H1 (cell line): ENCODE measurements around the gene DDX41. TPM values are rescaled to one million over a fixed set of nuclear protein-coding genes. Genes with fewer than 3 reads are reported as not detected.
A peak's percentile ranks its signal among the peaks of the same experiment; 100 is the strongest.

Source experiments
- CTCF ChIA-PET: fragments of 300-600 bp; sonication (Branson Sonifier 250); formaldehyde crosslinking; loops from one replicate; lab custom pipeline; 2021; ENCODE audit not compliant: partially characterized antibody; lab: Charles Lee
- POLR2A ChIA-PET: fragments of 300-600 bp; sonication (Branson Sonifier 250); formaldehyde crosslinking; loops from one replicate; lab custom pipeline; 2021; ENCODE audit warnings: inconsistent platforms; ENCODE audit not compliant: partially characterized antibody; lab: Charles Lee
- DNase-seq, 2 experiments: peaks; one replicate each; pipeline versions ENCODE4 v3.0.0 to v3.0.0-alpha.2; 2010 to 2022; ENCODE audit warnings: low spot score in 2 of 2, low read depth in 1 of 2, mixed read lengths in 1 of 2
- FAIRE-seq: peaks from 2 replicates; lab custom pipeline; 2011; peaks lifted over from hg19 to GRCh38; lab: Jason Lieb, UNC
- H2AFZ ChIP-seq: 2 replicates; pipeline ENCODE4 v1.8.1; 2012; ENCODE audit warnings: low read length, inconsistent platforms
- H2AK5ac ChIP-seq: 2 replicates; pipeline ENCODE4 v1.6.1; 2013; ENCODE audit warnings: low read depth, low read length
- H2BK120ac ChIP-seq: replicated peaks from 2 replicates; pipeline ENCODE3; 2013; ENCODE audit warnings: low read depth, low read length, inconsistent platforms
- H2BK12ac ChIP-seq: 2 replicates; pipeline ENCODE4 v1.6.1; 2013; ENCODE audit warnings: low read depth, low read length
- H2BK15ac ChIP-seq: 2 replicates; pipeline ENCODE4 v1.6.1; 2013; ENCODE audit warnings: low read length
- H2BK20ac ChIP-seq: 2 replicates; pipeline ENCODE4 v1.6.1; 2013; ENCODE audit warnings: low read length
- H2BK5ac ChIP-seq: 2 replicates; pipeline ENCODE4 v1.6.1; 2013; ENCODE audit warnings: low read depth, low read length
- H3K14ac ChIP-seq: 2 replicates; pipeline ENCODE4 v1.6.1; 2013; ENCODE audit warnings: inconsistent platforms; ENCODE audit not compliant: insufficient read length
- H3K18ac ChIP-seq: 2 replicates; pipeline ENCODE4 v1.6.1; 2013; ENCODE audit warnings: low read length; ENCODE audit errors: extremely low read depth
- H3K23ac ChIP-seq: 2 replicates; pipeline ENCODE4 v1.6.1; 2013; ENCODE audit warnings: inconsistent platforms; ENCODE audit not compliant: insufficient read length
- H3K23me2 ChIP-seq: 2 replicates; pipeline ENCODE4 v1.6.1; 2013; ENCODE audit warnings: low read depth, low read length
- H3K27ac ChIP-seq: 2 replicates; pipeline ENCODE4 v1.6.1; 2011; ENCODE audit warnings: low read depth, low read length, inconsistent platforms
- H3K27me3 ChIP-seq, 4 experiments: replicated peaks in 1 of 4; 1 replicate in 1 of 4; 2 replicates in 3 of 4; pipeline versions ENCODE4 v1.6.1 to v1.8.1; 2011 to 2013; ENCODE audit warnings: low read length in 3 of 4, mild to moderate bottlenecking in 3 of 4, inconsistent platforms in 2 of 4, mixed read lengths in 2 of 4, moderate library complexity in 1 of 4; ENCODE audit not compliant: control insufficient read depth in 3 of 4, insufficient read depth in 3 of 4; ENCODE audit errors: extremely low read depth in 1 of 4
- H3K36me3 ChIP-seq, 4 experiments: 2 replicates each; pipeline versions ENCODE4 v1.6.1 to v1.8.1; 2011 to 2013; ENCODE audit warnings: mild to moderate bottlenecking in 4 of 4, low read length in 3 of 4, moderate library complexity in 2 of 4, control low read depth in 1 of 4, inconsistent platforms in 1 of 4; ENCODE audit not compliant: insufficient read depth in 4 of 4, control insufficient read depth in 2 of 4
- H3K4ac ChIP-seq: replicated peaks from 2 replicates; pipeline ENCODE3; 2013; ENCODE audit warnings: low read length, low read depth, mixed read lengths, inconsistent platforms; ENCODE audit not compliant: insufficient read length
- H3K4me1 ChIP-seq, 4 experiments: replicated peaks in 1 of 4; 1 replicate in 1 of 4; 2 replicates in 3 of 4; pipeline versions ENCODE4 v1.6.1 to v1.8.1; 2011 to 2013; ENCODE audit warnings: low read length in 3 of 4, inconsistent platforms in 2 of 4, mixed read lengths in 1 of 4; ENCODE audit not compliant: insufficient read depth in 4 of 4, control insufficient read depth in 3 of 4
- H3K4me2 ChIP-seq, 2 experiments: 2 replicates each; pipeline versions ENCODE4 v1.6.1 to v1.8.1; 2011 to 2013; ENCODE audit warnings: low read depth in 2 of 2, low read length in 2 of 2, control low read depth in 1 of 2, inconsistent platforms in 1 of 2, mild to moderate bottlenecking in 1 of 2; ENCODE audit not compliant: insufficient read depth in 1 of 2
- H3K4me3 ChIP-seq, 4 experiments: fragments of 200-600, 300-600 bp in 1 of 4; sonication (generic), shearing (Covaris generic), sonication (Bioruptor Twin) in 1 of 4; 2 replicates each; pipeline versions ENCODE4 v1.5.1 to v1.8.1; 2011 to 2016; ENCODE audit warnings: low read length in 4 of 4, low read depth in 3 of 4, control low read depth in 2 of 4, inconsistent platforms in 2 of 4, mild to moderate bottlenecking in 2 of 4, mixed read lengths in 1 of 4, moderate library complexity in 1 of 4; ENCODE audit not compliant: insufficient read depth in 2 of 4; ENCODE audit errors: extremely low read depth in 1 of 4
- H3K56ac ChIP-seq: replicated peaks from 2 replicates; pipeline ENCODE3; 2013; ENCODE audit warnings: low read depth, mild to moderate bottlenecking, mixed read lengths, low read length, inconsistent platforms; ENCODE audit not compliant: insufficient read length
- H3K79me1 ChIP-seq: 2 replicates; pipeline ENCODE4 v1.6.1; 2013; ENCODE audit warnings: low read depth, low read length, control low read depth
- H3K79me2 ChIP-seq, 2 experiments: 2 replicates each; pipeline versions ENCODE4 v1.6.1 to v1.8.1; 2012 to 2013; ENCODE audit warnings: low read length in 2 of 2, mild to moderate bottlenecking in 2 of 2, inconsistent platforms in 1 of 2; ENCODE audit not compliant: insufficient read depth in 2 of 2, control insufficient read depth in 1 of 2
- H3K9ac ChIP-seq, 4 experiments: replicated peaks in 1 of 4; 1 replicate in 1 of 4; 2 replicates in 3 of 4; pipeline versions ENCODE4 v1.6.1 to v1.8.1; 2011 to 2013; ENCODE audit warnings: low read depth in 3 of 4, low read length in 3 of 4, control low read depth in 2 of 4, mild to moderate bottlenecking in 2 of 4, moderate library complexity in 2 of 4, inconsistent platforms in 1 of 4; ENCODE audit errors: extremely low read depth in 1 of 4
- H3K9me3 ChIP-seq, 2 experiments: 2 replicates each; pipeline versions ENCODE4 v1.6.1 to v1.8.1; 2012 to 2013; ENCODE audit warnings: mild to moderate bottlenecking in 2 of 2, moderate library complexity in 2 of 2, control low read depth in 1 of 2, inconsistent platforms in 1 of 2, low read depth in 1 of 2, low read length in 1 of 2, mixed read lengths in 1 of 2; ENCODE audit not compliant: insufficient read depth in 2 of 2
- H4K20me1 ChIP-seq, 2 experiments: replicated peaks in 1 of 2; 2 replicates each; pipeline versions ENCODE3 to v1.8.1; 2011 to 2013; ENCODE audit warnings: inconsistent platforms in 2 of 2, low read length in 2 of 2, mild to moderate bottlenecking in 1 of 2; ENCODE audit not compliant: insufficient read depth in 2 of 2, control insufficient read depth in 1 of 2
- H4K5ac ChIP-seq: 2 replicates; pipeline ENCODE4 v1.6.1; 2013; ENCODE audit warnings: low read length, low read depth, mixed read lengths, inconsistent platforms; ENCODE audit not compliant: insufficient read length
- H4K8ac ChIP-seq: 2 replicates; pipeline ENCODE4 v1.8.0; 2013; ENCODE audit warnings: mild to moderate bottlenecking, moderate library complexity, low read length, inconsistent platforms; ENCODE audit not compliant: insufficient read depth; ENCODE audit errors: extremely low read depth
- H4K91ac ChIP-seq: replicated peaks from 2 replicates; pipeline ENCODE3; 2013; ENCODE audit warnings: low read length, mixed read lengths, inconsistent platforms; ENCODE audit not compliant: insufficient read length
- PHF8 ChIP-seq: fragments of 200-600 bp; sonication (generic); conservative IDR thresholded peaks from 2 replicates; pipeline ENCODE4 v1.7.1; 2012; ENCODE audit warnings: low read depth, mild to moderate bottlenecking, inconsistent platforms, low read length, moderate library complexity
- RBBP5 ChIP-seq: IDR thresholded peaks from 2 replicates; pipeline ENCODE4 v1.7.1; 2012; ENCODE audit warnings: low read depth, mild to moderate bottlenecking, inconsistent platforms, low read length, moderate library complexity, borderline replicate concordance
- SP1 ChIP-seq: IDR thresholded peaks from 2 replicates; pipeline ENCODE4 v1.6.1; 2011; ENCODE audit warnings: low read depth, low read length
- TAF7 ChIP-seq: optimal IDR thresholded peaks from 2 replicates; pipeline ENCODE3; 2011; ENCODE audit warnings: low read depth, mild to moderate bottlenecking, inconsistent platforms, low read length, moderate library complexity, borderline replicate concordance
- TBP ChIP-seq: IDR thresholded peaks from 2 replicates; pipeline ENCODE4 v1.6.1; 2011; ENCODE audit warnings: low read depth, low read length, improper control_type of control experiment
- YY1 ChIP-seq: IDR thresholded peaks from 2 replicates; pipeline ENCODE4 v1.6.1; 2011; ENCODE audit warnings: low read depth, mild to moderate bottlenecking, low read length
- WGBS, 2 experiments: shearing (Covaris generic) in 1 of 2; methylation state at CpG; one replicate each; pipeline versions ENCODE4 v1.1.6 to v1.1.7; 2013 to 2015; ENCODE audit warnings: low lambda C conversion rate in 2 of 2, mixed read lengths in 2 of 2, inconsistent platforms in 1 of 2, low coverage in 1 of 2, missing lambda C conversion rate in 1 of 2; ENCODE audit not compliant: insufficient replicate concordance in 2 of 2, insufficient coverage in 1 of 2, insufficient read length in 1 of 2; ENCODE audit errors: extremely low coverage in 1 of 2, missing lambda C conversion rate in 1 of 2; 5-methylcytosine and 5-hydroxymethylcytosine counted together
- long read RNA-seq, 2 experiments: library from RNA in 1 of 2; library from capped mRNA in 1 of 2; stranded (forward); transcript quantifications; one replicate each; pipeline ENCODE4 v2.0.0, GENCODE V29; 2021; ENCODE audit warnings: inconsistent platforms in 1 of 2
- polyA minus RNA-seq, 3 experiments: library from RNA; depleted of rRNA, polyadenylated mRNA; stranded (reverse); fragments of >200 nt; gene quantifications; 1 replicate in 2 of 3; 2 replicates in 1 of 3; pipeline ENCODE4 v1.2.3, GENCODE V29; 2011
- polyA plus RNA-seq, 7 experiments: library from polyadenylated mRNA; depleted of rRNA in 3 of 7; stranded (reverse) in 5 of 7; unstranded in 2 of 7; fragments of >200 nt in 5 of 7; fragments of 200-250 nt in 2 of 7; gene quantifications; 1 replicate in 5 of 7; 2 replicates in 1 of 7; 4 replicates in 1 of 7; pipeline versions ENCODE4 v1.2.1 to v1.2.3, GENCODE V29; 2011 to 2013; ENCODE audit warnings: missing spikeins in 2 of 7, mixed read lengths in 2 of 7
- total RNA-seq: library from RNA; stranded (reverse); fragmentation: NEBNext Ultra II Directional; extraction: Animal tissue kit (Norgen Biotek cat#: 25700); gene quantifications from 2 replicates; pipeline ENCODE4 v1.2.1, GENCODE V29; 2021

The DDX41 gene
- total RNA-seq (101 and 102 TPM in 2 replicates), polyA plus RNA-seq (2011; rRNA removed) (135 and 187 TPM in 2 replicates), polyA minus RNA-seq (2011; rRNA and poly(A)+ RNA removed) (105 and 106 TPM in 2 replicates)
- 198 TPM for polyA plus RNA-seq (2011; cell fraction: cytosol; rRNA removed)
- 361 TPM for polyA plus RNA-seq (2011; cell fraction: nucleus; rRNA removed)
- polyA plus RNA-seq (2012, experiment 1 of 2): 72.1 to 148 TPM (median 142 TPM) in 4 replicates
- 81.7 TPM for polyA plus RNA-seq (2012, experiment 2 of 2)
- 72.4 TPM for polyA plus RNA-seq (2013, experiment 1 of 2)
- 70.9 TPM for polyA plus RNA-seq (2013, experiment 2 of 2)
- polyA minus RNA-seq (2011; cell fraction: cytosol; rRNA and poly(A)+ RNA removed): 142 TPM
- 80.9 TPM for polyA minus RNA-seq (2011; cell fraction: nucleus; rRNA and poly(A)+ RNA removed)
- long read RNA-seq, experiment 1, transcript DDX41-208 (17 exons, 2,607 nt): minor isoform, 8 of 60 reads
- long read RNA-seq, experiment 1, transcript DDX41-201 (16 exons, 2,137 nt): major isoform, 9 of 60 reads
- long read RNA-seq, experiment 1, partial matches to known transcripts: 29 of 60 reads
- long read RNA-seq, experiment 1, other reads (novel, unspliced or antisense): 13 of 60 reads
- long read RNA-seq, experiment 2, transcript DDX41-208 (17 exons, 2,607 nt): major isoform, 22 of 28 reads
- long read RNA-seq, experiment 2, partial matches to known transcripts: 2 of 28 reads
- long read RNA-seq, experiment 2, other reads (novel, unspliced or antisense): 2 of 28 reads

- H4K8ac ChIP-seq: peak within 1 kb of the TSS; percentile 96
- H2AFZ ChIP-seq: peak within 1 kb of the TSS; percentile 93; the same call in 1 of the 2 replicates
- no peak within 1 kb of the TSS for H2BK120ac ChIP-seq
- peak within 1 kb of the TSS; percentile 93 for H3K18ac ChIP-seq
- H3K27ac ChIP-seq: peak within 1 kb of the TSS; percentile 76
- H4K20me1 ChIP-seq: peaks cover 0 to 7% of the 10 kb centered on the region in 2 experiments
- peaks cover 31 to 57% (median 50%) of the 10 kb centered on the region in 4 experiments for H3K36me3 ChIP-seq
- peak within 1 kb of the TSS; percentile 55 for H3K4ac ChIP-seq
- H4K91ac ChIP-seq: peak within 1 kb of the TSS; percentile 98
- H3K9ac ChIP-seq: peak within 1 kb of the TSS; percentile 76 to 96 (median 95)
- H3K23me2 ChIP-seq: peaks cover 8% of the 10 kb centered on the region
- peaks cover 0 to 9% of the 10 kb centered on the region in 2 experiments; a peak in 1 of 4 replicates for H3K79me2 ChIP-seq
- no peaks in the 10 kb centered on the region for H3K27me3 ChIP-seq
- H3K4me2 ChIP-seq: peak within 1 kb of the TSS; percentile 87 to 97
- H3K4me3 ChIP-seq: peak within 1 kb of the TSS; percentile 82 to 98 (median 96)
- H3K9me3 ChIP-seq: no peaks in the 10 kb centered on the region
- peak; percentile 90 to 97 for DNase-seq
- FAIRE-seq: peak; percentile 88
- H3K23ac ChIP-seq: no peak within 1 kb of the TSS
- CTCF ChIA-PET: interaction anchor here (0.9 to 20.8 kb wide), 7 partner anchors 16 to 61 kb away, joined by 3 to 306 read pairs (median 3); no protein-coding TSS in a partner anchor
- peak within 1 kb of the TSS; percentile 71 for H4K5ac ChIP-seq
- no peak within 1 kb of the TSS for H2BK20ac ChIP-seq
- H3K14ac ChIP-seq: no peak within 1 kb of the TSS
- H3K56ac ChIP-seq: peak within 1 kb of the TSS; percentile 82
- H3K79me1 ChIP-seq: peaks cover 5% of the 10 kb centered on the region; the same call in 1 of the 2 replicates
- H2BK15ac ChIP-seq: no peak within 1 kb of the TSS
- POLR2A ChIA-PET: interaction anchor here (0.7 to 4.7 kb wide), 22 partner anchors 9 to 599 kb away, joined by 3 to 53 read pairs (median 6); partner anchors contain the start of genes FAM193B, GRK6, PDLIM7 and TMED9
- peak within 1 kb of the TSS; percentile 52; the same call in 1 of the 2 replicates for H2BK12ac ChIP-seq
- peak within 1 kb of the TSS; percentile 95 for H2BK5ac ChIP-seq
- H3K4me1 ChIP-seq: peaks cover 0 to 6% (median 5%) of the 10 kb centered on the region in 4 experiments; a peak in 5 of 7 replicates
- WGBS, 2 experiments: 2% methylated on average over 90 of the region's 96 CpGs; no CpG with 5 or more reads in 1 of the 2 experiments
- H2AK5ac ChIP-seq: no peak within 1 kb of the TSS
- peak; percentile 89 for TF ChIP-seq PHF8
- TF ChIP-seq RBBP5: peak; percentile 54
- peak; percentile 40; the same call in 1 of the 2 replicates for TF ChIP-seq SP1
- 0 out of 2 replicates have a peak, but pooled peaks have one; percentile 57 for TF ChIP-seq YY1
- peak; percentile 84; the same call in 1 of the 2 replicates for TF ChIP-seq TBP
- TF ChIP-seq TAF7: peak; percentile 76
Measured at GRCh38 chr5:177516601-177517568, at the start of gene DDX41. Gene DDX41 (minus strand): TSS chr5:177516961. CDS start chr5:177516945, 16 bp downstream.
